NCI-H82 treated with DMSO at 0.1 percent for 48 hours (cell line): ENCODE measurements around the gene GPR183.

ENCODE experiments used
- DNase-seq: peaks from one replicate; lab custom pipeline; 2025; ENCODE audit not compliant: unreplicated experiment; lab: John Stamatoyannopoulos, UW

GPR183 gene

GRCh38 chr13:99296398-99296797 is 10.8 kb downstream of the GPR183 start:
- no peak for DNase-seq

GRCh38 chr13:99295488-99296252 is 11.5 kb downstream of the GPR183 start:
- no peak for DNase-seq

- no peak for DNase-seq
Measured at GRCh38 chr13:99294958-99295357, 12.2 kb downstream of the GPR183 start.

GRCh38 chr13:99294198-99294597 is 13.0 kb downstream of the GPR183 start:
- DNase-seq: no peak

GRCh38 chr13:99293178-99293577 is 14.0 kb downstream of the GPR183 start:
- no peak for DNase-seq

- no peak for DNase-seq
Measured at GRCh38 chr13:99290894-99291293, 16.3 kb downstream of the GPR183 start.

GRCh38 chr13:99289674-99290337 is 17.4 kb downstream of the GPR183 start:
- DNase-seq: no peak

GRCh38 chr13:99289271-99289670 is 17.9 kb downstream of the GPR183 start:
- DNase-seq: no peak

- no peak for DNase-seq
Measured at GRCh38 chr13:99288089-99288488, 19.1 kb downstream of the GPR183 start.

GRCh38 chr13:99287551-99287950 is 19.6 kb downstream of the GPR183 start:
- no peak for DNase-seq

- no peak for DNase-seq
Measured at GRCh38 chr13:99285432-99286182, 21.6 kb downstream of the GPR183 start.

GRCh38 chr13:99282264-99283231 is 24.7 kb downstream of the GPR183 start:
- no peak for DNase-seq

GRCh38 chr13:99281811-99282263 is 25.4 kb downstream of the GPR183 start:
- no peak for DNase-seq

GRCh38 chr13:99280166-99280565 is 27.0 kb downstream of the GPR183 start:
- no peak for DNase-seq

- peak; percentile 33 for DNase-seq
Measured at GRCh38 chr13:99279637-99280036, 27.6 kb downstream of the GPR183 start.

- DNase-seq: no peak
Measured at GRCh38 chr13:99278843-99279242, 28.4 kb downstream of the GPR183 start.

- no peak for DNase-seq
Measured at GRCh38 chr13:99278200-99278599, 29.0 kb downstream of the GPR183 start.

GRCh38 chr13:99277629-99278028 is 29.6 kb downstream of the GPR183 start:
- DNase-seq: no peak

GRCh38 chr13:99276706-99277105 is 30.5 kb downstream of the GPR183 start:
- DNase-seq: no peak

GRCh38 chr13:99275093-99275469 is 32.1 kb downstream of the GPR183 start:
- no peak for DNase-seq

- no peak for DNase-seq
Measured at GRCh38 chr13:99273128-99273527, 34.1 kb downstream of the GPR183 start.
